Gastroesophageal sphincter (tissue), 3 donors: ENCODE results near the gene FBXO46.

Experiments
- EP300 ChIP-seq: sonication (generic); formaldehyde crosslinking; IDR thresholded peaks from one replicate; pipeline ENCODE4 v1.6.1; 2017; ENCODE audit warnings: antibody characterized with exemption, mild to moderate bottlenecking
- POLR2A ChIP-seq, 2 donors: fragments of 450-650 bp; IDR thresholded peaks; one replicate each; pipeline ENCODE4 v1.6.1; 2017; ENCODE audit warnings: antibody characterized with exemption in 2 of 2, mild to moderate bottlenecking in 2 of 2, moderate library complexity in 1 of 2
- POLR2AphosphoS5 ChIP-seq: sonication (generic); formaldehyde crosslinking; IDR thresholded peaks from one replicate; pipeline ENCODE4 v1.6.1; 2017; ENCODE audit warnings: antibody characterized with exemption
- TF ChIP-seq, protein P1 (sequence below), 4 experiments: fragments of 200-600 bp in 2 of 4; fragments of 450-650 bp in 2 of 4; sonication (generic) in 1 of 4; IDR thresholded peaks; one replicate each; pipeline ENCODE4 v1.5.1; 2017 to 2019; ENCODE audit warnings: antibody characterized with exemption in 4 of 4, mild to moderate bottlenecking in 2 of 4, moderate library complexity in 2 of 4

GRCh38 chr19:45733160-45733810, 2.6 kb upstream of the FBXO46 start, which contains the start of gene MEIOSIN:
- no peak for TF ChIP-seq POLR2A (IDR thresholded peaks at IDR 0.05)
- TF ChIP-seq, protein P1, sequence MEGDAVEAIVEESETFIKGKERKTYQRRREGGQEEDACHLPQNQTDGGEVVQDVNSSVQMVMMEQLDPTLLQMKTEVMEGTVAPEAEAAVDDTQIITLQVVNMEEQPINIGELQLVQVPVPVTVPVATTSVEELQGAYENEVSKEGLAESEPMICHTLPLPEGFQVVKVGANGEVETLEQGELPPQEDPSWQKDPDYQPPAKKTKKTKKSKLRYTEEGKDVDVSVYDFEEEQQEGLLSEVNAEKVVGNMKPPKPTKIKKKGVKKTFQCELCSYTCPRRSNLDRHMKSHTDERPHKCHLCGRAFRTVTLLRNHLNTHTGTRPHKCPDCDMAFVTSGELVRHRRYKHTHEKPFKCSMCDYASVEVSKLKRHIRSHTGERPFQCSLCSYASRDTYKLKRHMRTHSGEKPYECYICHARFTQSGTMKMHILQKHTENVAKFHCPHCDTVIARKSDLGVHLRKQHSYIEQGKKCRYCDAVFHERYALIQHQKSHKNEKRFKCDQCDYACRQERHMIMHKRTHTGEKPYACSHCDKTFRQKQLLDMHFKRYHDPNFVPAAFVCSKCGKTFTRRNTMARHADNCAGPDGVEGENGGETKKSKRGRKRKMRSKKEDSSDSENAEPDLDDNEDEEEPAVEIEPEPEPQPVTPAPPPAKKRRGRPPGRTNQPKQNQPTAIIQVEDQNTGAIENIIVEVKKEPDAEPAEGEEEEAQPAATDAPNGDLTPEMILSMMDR (IDR thresholded peaks at IDR 0.05): no peak
- TF ChIP-seq POLR2AphosphoS5: no peak
- TF ChIP-seq EP300: no peak
